Measurements from ENCODE around the gene PCSK6. TPM values are rescaled to one million over a fixed set of nuclear protein-coding genes. Genes with fewer than 3 reads are reported as not detected.

Gene PCSK6
- total RNA-seq, 1 donor from 2014 or later, result 6.8 TPM

GRCh38 chr15:101411085-101411484 lies 78.4 kb downstream of the PCSK6 start:
- H3K4me3 ChIP-seq (ENCODE audit: low read depth, low read length), result no peak overlapping the region
- no peak for TF ChIP-seq CTCF (IDR thresholded peaks at IDR 0.05; ENCODE audit: insufficient read depth, low read length, severe bottlenecking)
- FAIRE-seq (no peak), DNase-seq (ENCODE audit: low read depth) (no peak)
- H3K27me3 ChIP-seq (ENCODE audit: control insufficient read depth, insufficient read depth, low read length), result no peaks in the 10 kb centered on the region
- no peaks in the 10 kb centered on the region for H3K36me3 ChIP-seq (ENCODE audit: control insufficient read depth, insufficient read depth, low read length)

GRCh38 chr15:101410612-101411011 lies 78.9 kb downstream of the PCSK6 start:
- no peak for TF ChIP-seq CTCF (IDR thresholded peaks at IDR 0.05; ENCODE audit: insufficient read depth, low read length, severe bottlenecking)
- Histone ChIP-seq H3K36me3 (ENCODE audit: control insufficient read depth, insufficient read depth, low read length) (no peaks in the 10 kb centered on the region), H3K27me3 (ENCODE audit: control insufficient read depth, insufficient read depth, low read length) (no peaks in the 10 kb centered on the region), H3K4me3 (ENCODE audit: low read depth, low read length) (no peak overlapping the region)
- DNase-seq (ENCODE audit: low read depth) (no peak), FAIRE-seq (peak; percentile 43)

- no peak for TF ChIP-seq CTCF (IDR thresholded peaks at IDR 0.05; ENCODE audit: insufficient read depth, low read length, severe bottlenecking)
- no peak for FAIRE-seq
- Histone ChIP-seq H3K4me3 (ENCODE audit: low read depth, low read length) (no peak overlapping the region), H3K36me3 (ENCODE audit: control insufficient read depth, insufficient read depth, low read length) (no peaks in the 10 kb centered on the region), H3K27me3 (ENCODE audit: control insufficient read depth, insufficient read depth, low read length) (no peaks in the 10 kb centered on the region)
- no peak for DNase-seq (ENCODE audit: low read depth)
Measured at GRCh38 chr15:101409621-101410020, 79.9 kb downstream of the PCSK6 start.

GRCh38 chr15:101407966-101408775 lies 81.3 kb downstream of the PCSK6 start:
- no peaks in the 10 kb centered on the region for H3K27me3 ChIP-seq (ENCODE audit: control insufficient read depth, insufficient read depth, low read length)
- H3K4me3 ChIP-seq (ENCODE audit: low read depth, low read length), result no peak overlapping the region
- no peak for TF ChIP-seq CTCF (IDR thresholded peaks at IDR 0.05; ENCODE audit: insufficient read depth, low read length, severe bottlenecking)
- H3K36me3 ChIP-seq (ENCODE audit: control insufficient read depth, insufficient read depth, low read length), result no peaks in the 10 kb centered on the region
- no peak for FAIRE-seq
- DNase-seq (ENCODE audit: low read depth), result no peak

GRCh38 chr15:101407439-101407838 lies 82.1 kb downstream of the PCSK6 start:
- H3K36me3 ChIP-seq (ENCODE audit: control insufficient read depth, insufficient read depth, low read length), result no peaks in the 10 kb centered on the region
- H3K4me3 ChIP-seq (ENCODE audit: low read depth, low read length), result no peak overlapping the region
- TF ChIP-seq CTCF (IDR thresholded peaks at IDR 0.05; ENCODE audit: insufficient read depth, low read length, severe bottlenecking), result no peak
- no peaks in the 10 kb centered on the region for H3K27me3 ChIP-seq (ENCODE audit: control insufficient read depth, insufficient read depth, low read length)
- DNase-seq (ENCODE audit: low read depth), result no peak
- no peak for FAIRE-seq

Data from bronchial epithelial cell (primary cell).